NCI-H748 (cell line): Measurements from ENCODE around the gene TRDMT1.

Experiments
- DNase-seq: peaks from one replicate; lab custom pipeline; 2025; ENCODE audit not compliant: unreplicated experiment; lab: John Stamatoyannopoulos, UW

The TRDMT1 gene

GRCh38 chr10:17109475-17110207 is 91.8 kb downstream of the TRDMT1 start:
- DNase-seq: no peak

GRCh38 chr10:17109046-17109445 is 92.4 kb downstream of the TRDMT1 start:
- DNase-seq: no peak

- no peak for DNase-seq
Observed at GRCh38 chr10:17106991-17107390, 94.5 kb downstream of the TRDMT1 start.

- DNase-seq: no peak
Observed at GRCh38 chr10:17101910-17102266, 99.6 kb downstream of the TRDMT1 start.

DNA sequence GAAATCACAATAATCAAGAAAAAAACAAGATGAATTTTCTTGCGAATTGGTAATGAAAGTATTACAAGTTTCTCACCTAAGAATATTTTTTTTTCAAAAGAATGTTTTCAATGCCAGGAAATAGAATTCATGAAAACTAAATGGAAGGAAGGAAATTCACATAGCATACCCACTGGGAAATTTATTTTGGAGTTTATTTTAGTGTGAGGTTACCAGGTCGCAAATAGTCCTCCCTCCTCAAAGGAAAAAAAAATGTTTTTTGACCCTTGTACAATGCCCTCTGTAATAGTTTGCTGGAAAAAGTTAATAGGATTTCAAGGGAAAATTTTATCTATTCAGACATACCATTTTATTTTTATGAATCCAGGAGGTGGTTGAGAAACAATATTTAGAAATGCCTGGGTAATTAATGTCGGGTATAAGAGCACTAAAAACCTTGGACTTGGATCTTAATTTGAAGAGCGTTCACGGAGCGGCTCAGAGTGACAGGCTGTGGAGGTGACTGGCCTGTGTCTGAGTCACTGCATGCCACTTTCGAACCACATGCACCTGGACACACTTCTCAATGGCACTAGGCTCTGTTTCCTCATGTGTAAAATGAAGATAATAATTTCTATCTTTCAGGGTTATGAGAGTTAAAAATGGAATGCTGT is 100.1 kb downstream of the TRDMT1 start:
- no peak for DNase-seq

DNA sequence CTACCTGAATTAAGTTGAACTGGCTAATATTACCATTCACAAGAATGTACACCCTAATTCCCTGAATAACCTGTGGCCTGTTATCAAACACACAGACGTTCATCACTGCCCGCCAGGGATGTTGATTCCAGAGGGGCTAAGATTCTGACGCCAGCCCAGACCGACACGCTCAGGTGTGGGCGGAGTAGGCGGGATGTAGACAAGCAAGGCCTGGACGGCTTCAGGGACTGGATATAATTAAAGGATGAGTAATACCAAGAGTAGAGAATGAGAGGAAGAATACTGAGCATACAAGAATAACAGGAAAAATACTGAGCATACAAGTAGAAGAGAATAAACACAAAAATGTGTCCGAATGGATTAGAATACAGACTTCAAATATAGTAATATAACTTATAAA is 100.9 kb downstream of the TRDMT1 start:
- peak; percentile 31 for DNase-seq

- no peak for DNase-seq
Observed at GRCh38 chr10:17098012-17098411, 103.5 kb downstream of the TRDMT1 start.
